Tibial nerve (tissue), 4 donors: ENCODE data around the gene CLDN1.

Experiments used
- EP300 ChIP-seq, 2 donors: sonication (generic); formaldehyde crosslinking; IDR thresholded peaks; one replicate each; pipeline ENCODE4 v1.6.1; 2017; ENCODE audit warnings: antibody characterized with exemption in 2 of 2, mild to moderate bottlenecking in 1 of 2
- POLR2A ChIP-seq, 2 donors: fragments of 450-650 bp; IDR thresholded peaks; one replicate each; pipeline ENCODE4 v1.6.1; 2017; ENCODE audit warnings: antibody characterized with exemption in 2 of 2, mild to moderate bottlenecking in 2 of 2, moderate library complexity in 2 of 2
- TF ChIP-seq, protein P1 (sequence below), 5 experiments: fragments of 200-600 bp in 3 of 5; fragments of 450-650 bp in 2 of 5; sonication (generic) in 3 of 5; IDR thresholded peaks; one replicate each; pipeline ENCODE4 v1.5.1; 2016 to 2019; ENCODE audit warnings: antibody characterized with exemption in 5 of 5, mild to moderate bottlenecking in 3 of 5, moderate library complexity in 2 of 5

DNA sequence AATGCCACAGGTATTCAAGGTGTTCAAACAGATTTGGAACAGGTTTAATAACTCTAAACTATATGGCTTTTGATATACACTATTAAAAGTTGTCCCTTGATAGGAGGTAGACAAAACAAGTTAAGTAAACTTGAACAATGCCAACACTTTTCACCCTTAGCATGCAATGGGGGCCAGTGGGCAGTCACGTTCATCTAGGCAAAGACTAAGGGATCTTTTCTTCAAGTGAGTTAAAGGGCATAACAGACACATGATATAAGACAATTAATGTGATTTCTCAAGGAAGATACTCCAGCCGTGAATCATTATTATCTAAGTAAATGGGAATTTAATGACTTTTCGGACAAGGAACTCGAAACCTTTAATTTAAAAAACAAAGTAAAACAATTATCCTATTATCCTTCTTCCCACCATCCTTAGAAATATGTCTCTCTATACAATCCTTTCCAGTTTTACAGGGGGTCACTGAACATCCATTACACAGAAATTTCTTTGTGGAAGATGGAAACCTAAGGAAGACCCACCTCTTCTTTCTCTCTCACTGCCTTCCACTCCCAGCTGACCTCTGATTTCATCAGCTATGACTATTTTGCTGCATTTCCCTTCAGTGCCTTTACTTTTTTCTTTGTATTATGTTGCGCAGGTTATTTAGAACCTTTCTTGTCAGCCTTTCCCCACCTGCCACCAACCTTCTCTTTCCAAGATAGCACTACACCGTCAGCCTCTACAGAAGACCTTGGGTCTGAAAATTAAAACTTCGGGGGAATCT, 1.5 kb downstream of the CLDN1 start:
- TF ChIP-seq POLR2A (IDR thresholded peaks at IDR 0.05) (no peak), EP300 (IDR thresholded peaks at IDR 0.05) (no peak)
- TF ChIP-seq, protein P1, sequence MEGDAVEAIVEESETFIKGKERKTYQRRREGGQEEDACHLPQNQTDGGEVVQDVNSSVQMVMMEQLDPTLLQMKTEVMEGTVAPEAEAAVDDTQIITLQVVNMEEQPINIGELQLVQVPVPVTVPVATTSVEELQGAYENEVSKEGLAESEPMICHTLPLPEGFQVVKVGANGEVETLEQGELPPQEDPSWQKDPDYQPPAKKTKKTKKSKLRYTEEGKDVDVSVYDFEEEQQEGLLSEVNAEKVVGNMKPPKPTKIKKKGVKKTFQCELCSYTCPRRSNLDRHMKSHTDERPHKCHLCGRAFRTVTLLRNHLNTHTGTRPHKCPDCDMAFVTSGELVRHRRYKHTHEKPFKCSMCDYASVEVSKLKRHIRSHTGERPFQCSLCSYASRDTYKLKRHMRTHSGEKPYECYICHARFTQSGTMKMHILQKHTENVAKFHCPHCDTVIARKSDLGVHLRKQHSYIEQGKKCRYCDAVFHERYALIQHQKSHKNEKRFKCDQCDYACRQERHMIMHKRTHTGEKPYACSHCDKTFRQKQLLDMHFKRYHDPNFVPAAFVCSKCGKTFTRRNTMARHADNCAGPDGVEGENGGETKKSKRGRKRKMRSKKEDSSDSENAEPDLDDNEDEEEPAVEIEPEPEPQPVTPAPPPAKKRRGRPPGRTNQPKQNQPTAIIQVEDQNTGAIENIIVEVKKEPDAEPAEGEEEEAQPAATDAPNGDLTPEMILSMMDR (IDR thresholded peaks at IDR 0.05) = no peak
